ENCODE data around the gene TPR.

Gene TPR

GRCh38 chr1:186327331-186327730 is 47.7 kb downstream of the TPR start:
- DNase-seq (ENCODE audit: low read depth) = no peak

DNA sequence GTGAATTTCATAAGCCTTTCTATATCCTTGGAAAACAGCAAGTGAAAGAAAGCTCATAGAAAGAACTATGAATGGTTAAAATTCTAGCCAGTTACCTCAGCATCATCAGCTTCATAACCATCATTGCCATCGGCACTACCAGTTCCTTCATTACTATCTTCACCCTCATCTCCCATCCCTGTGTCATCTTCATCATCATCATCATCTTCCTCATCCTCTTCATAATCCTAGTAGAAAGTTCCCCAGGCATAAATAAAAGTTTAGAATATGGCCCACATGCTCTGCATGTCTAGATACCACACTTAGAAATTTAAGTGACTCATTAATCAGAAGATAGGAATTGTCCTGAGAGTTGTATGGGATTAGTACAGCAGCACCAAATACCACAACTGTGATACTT is 49.0 kb downstream of the TPR start:
- no peak for DNase-seq (ENCODE audit: low read depth)

DNA sequence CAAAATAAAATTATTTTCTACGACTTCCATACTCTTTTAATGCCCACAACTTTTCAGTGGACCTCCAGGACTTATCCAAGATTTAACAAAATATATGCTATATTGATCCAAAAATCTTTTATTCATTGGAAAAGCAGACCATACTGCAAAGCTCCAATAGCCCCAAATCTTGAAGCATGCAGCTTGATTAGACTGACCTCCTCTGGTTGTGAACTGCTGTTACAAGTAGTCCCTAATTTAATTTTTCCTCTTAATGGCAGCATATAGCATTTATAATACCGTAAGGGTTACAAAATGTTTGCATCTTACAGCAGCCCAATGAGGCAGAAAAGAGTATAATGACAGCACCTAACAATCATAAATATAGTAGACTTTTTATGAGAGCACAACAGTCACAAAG is 49.8 kb downstream of the TPR start:
- DNase-seq (ENCODE audit: low read depth) = peak; percentile 22

DNA sequence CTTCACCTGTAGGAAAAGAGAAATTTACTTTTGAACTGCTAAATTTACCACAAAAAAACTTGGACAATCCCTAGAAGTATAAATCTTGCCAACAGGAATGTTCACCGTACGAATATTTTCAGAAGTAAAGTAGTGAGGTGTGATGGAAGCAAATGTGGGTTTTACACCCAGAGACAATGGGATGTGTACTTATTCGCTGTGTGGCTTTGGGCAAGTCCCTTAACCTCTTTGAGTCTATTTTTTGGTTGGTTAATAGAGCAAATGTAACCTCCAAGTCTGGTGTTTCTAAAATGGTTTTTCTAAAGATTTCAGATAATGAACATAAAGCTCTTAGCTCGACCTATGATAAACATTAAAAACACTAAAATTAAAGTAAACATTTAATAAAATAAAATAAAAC is 51.2 kb downstream of the TPR start:
- no peak for DNase-seq (ENCODE audit: low read depth)

GRCh38 chr1:186315570-186315969 is 59.5 kb downstream of the TPR start:
- DNase-seq (ENCODE audit: low read depth) = no peak

DNA sequence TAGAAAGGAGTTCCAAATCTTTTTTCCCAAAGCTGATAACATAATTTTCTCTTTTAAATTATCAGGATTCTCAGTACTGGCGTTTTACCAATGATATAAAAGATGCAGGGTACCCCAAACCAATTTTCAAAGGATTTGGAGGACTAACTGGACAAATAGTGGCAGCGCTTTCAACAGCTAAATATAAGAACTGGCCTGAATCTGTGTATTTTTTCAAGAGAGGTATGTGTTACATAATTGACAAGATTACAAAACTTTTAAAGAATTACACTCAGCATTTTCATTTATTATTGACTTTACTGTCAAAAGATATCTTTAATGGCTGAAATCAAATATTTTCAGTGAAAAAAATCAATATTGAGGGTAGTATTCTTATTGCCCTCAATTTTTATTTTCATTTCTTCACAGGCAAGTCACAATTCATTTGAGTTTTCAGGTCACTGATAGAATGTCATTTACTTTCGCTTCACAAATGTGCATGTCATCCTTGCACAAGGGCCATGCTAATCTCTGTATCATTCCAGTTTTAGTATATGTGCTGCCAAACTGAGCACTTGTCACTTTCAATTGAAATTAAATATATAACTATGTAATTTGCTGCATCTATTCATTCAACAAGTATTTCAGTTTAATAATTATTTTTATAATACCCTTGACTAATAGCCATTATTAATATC is 63.5 kb downstream of the TPR start:
- DNase-seq (ENCODE audit: low read depth) = no peak

DNA sequence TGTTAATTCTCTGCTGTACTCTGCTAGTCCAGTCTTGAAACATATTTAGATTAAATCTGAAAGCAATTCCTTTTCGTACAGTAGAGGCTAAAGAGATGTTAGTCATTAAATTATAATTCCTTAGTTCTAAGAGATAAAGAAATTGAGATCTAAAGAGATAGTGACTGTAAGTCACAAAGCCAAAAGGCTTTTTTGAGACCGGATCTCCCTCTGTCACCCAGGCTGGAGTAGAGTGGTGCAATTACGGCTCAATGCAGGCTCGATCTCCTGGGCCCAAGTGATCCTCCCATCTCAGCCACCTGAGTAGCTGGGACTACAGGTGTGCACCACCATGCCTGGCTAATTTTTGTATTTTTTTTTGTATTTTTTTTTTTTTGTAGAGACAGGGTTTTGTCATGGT is 64.7 kb downstream of the TPR start:
- no peak for DNase-seq (ENCODE audit: low read depth)

GRCh38 chr1:186308264-186309060 is 66.6 kb downstream of the TPR start:
- no peak for DNase-seq (ENCODE audit: low read depth)

DNA sequence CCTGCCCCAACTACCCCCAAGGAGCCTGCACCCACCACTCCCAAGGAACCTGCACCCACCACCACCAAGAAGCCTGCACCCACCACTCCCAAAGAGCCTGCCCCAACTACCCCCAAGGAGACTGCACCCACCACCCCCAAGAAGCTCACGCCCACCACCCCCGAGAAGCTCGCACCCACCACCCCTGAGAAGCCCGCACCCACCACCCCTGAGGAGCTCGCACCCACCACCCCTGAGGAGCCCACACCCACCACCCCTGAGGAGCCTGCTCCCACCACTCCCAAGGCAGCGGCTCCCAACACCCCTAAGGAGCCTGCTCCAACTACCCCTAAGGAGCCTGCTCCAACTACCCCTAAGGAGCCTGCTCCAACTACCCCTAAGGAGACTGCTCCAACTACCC is 67.6 kb downstream of the TPR start:
- no peak for DNase-seq (ENCODE audit: low read depth)

DNA sequence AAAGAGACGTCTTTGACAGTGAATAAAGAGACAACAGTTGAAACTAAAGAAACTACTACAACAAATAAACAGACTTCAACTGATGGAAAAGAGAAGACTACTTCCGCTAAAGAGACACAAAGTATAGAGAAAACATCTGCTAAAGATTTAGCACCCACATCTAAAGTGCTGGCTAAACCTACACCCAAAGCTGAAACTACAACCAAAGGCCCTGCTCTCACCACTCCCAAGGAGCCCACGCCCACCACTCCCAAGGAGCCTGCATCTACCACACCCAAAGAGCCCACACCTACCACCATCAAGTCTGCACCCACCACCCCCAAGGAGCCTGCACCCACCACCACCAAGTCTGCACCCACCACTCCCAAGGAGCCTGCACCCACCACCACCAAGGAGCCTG is 68.5 kb downstream of the TPR start:
- DNase-seq (ENCODE audit: low read depth) = no peak

DNA sequence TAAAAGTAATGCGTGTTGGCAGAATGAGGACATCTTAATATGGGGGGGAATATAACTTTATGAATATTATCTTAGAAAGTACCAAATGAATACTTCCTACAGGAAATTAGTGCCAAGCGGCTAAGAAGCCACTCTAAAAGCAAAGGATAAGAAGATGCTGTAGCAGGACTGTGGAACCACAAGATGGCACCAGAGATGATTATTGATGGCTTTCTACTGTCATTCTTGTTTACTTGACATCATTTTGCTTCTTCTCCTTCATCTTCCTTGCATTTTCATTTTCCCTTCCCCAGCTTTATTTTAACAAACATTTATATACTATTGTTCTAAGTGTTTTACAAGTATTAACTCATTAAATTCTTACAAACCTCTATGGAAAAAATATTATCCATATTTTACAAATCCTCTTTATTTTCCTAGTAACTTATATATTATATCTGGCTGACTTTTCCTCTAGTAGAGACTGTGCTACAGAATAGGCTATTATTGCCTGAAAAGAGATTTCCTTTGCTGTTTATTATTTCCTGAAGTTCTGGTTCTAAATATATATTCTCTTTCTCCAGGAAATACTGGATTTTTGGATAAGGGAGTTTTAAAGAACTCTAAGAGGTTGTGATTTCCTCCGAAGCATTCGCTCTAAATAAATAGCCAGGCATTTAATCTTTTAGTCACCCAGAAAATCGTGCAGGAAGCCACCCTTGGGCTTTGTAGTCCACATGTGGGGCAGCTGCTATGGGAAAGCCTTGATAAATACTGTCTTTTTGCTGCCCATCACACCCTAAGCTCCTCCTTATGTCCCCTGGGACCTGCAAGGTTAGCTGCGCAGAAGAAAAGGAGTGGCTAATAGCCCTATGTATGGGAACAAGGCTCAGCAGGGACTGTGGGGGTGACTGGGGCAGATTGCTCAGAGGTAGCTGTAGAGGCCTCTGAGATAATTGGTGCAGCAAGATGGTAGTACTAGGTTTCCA is 69.8 kb downstream of the TPR start:
- peak; percentile 34 for DNase-seq (ENCODE audit: low read depth)

GRCh38 chr1:186303911-186304310 is 71.1 kb downstream of the TPR start:
- no peak for DNase-seq (ENCODE audit: low read depth)

DNA sequence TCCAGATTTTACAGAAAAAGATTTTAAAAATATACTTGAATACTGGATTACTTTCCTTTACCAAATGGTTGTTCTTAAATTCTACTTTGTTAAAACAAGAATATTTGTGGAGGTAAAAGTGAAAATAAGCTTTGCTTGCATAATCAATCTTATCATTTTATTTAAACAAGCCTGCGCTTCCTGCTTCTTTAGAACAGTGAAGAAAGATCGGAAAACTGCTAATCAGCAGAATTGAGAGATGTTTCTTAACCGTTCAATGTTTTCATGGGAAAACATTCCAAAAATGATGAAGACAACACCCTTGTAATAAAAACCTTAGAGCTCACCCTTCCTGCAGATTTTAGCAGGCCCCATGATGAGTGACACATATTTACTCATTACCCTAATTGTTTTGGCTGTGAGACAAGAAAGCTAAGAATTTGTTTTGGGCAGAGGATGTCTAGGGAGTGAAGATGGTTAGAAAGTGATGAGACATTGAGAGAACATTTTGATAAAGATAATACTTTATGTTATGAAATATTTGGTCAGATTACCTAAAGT is 72.6 kb downstream of the TPR start:
- peak; percentile 28 for DNase-seq (ENCODE audit: low read depth)

- no peak for DNase-seq (ENCODE audit: low read depth)
Observed at GRCh38 chr1:186301448-186301847, 73.6 kb downstream of the TPR start.

- no peak for DNase-seq (ENCODE audit: low read depth)
Observed at GRCh38 chr1:186300056-186300455, 75.0 kb downstream of the TPR start.

GRCh38 chr1:186299570-186299969 is 75.5 kb downstream of the TPR start:
- DNase-seq (ENCODE audit: low read depth) = no peak

DNA sequence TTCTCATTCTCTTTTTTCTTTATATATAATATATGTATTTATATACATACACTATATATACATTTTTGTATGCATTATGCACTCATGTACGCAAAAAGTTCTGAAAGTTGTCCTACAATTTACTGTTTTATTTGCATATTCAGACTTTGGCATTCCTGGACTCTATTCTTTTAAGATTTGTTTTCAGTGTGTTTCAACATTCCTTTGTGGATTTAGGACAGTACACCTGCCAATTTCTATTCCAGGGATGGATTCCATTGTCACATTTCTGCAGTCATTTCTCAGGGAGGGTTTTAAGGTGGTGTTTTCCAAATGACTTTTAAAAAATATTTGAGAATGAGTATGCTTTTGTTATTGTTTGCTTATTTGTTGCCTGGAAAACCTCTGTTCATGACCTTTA is 76.2 kb downstream of the TPR start:
- no peak for DNase-seq (ENCODE audit: low read depth)

GRCh38 chr1:186297439-186298045 is 77.5 kb downstream of the TPR start:
- DNase-seq (ENCODE audit: low read depth) = peak; percentile 40

DNA sequence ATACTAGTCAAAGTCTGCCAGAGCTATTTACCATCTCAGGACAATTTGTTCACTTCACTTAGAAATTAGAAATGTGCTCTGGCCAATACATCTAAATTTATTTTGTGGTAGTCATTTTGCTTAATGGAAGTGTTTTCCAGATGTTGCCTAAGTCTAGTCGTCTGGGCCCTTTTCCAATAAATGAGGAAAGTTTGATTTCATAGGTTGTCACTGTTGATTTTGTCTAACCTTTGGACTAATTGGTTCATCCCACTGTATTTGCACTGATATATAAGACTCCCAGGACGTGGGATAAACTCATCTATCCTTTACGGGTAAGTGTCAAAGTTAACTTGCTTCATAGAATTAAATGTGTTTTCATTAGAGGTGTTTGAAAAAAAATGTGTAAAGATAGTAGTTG is 79.1 kb downstream of the TPR start, which contains the start of gene PRG4:
Gene PRG4 (plus strand): TSS at position 300 of the 400 bp plus-strand sequence.
- DNase-seq (ENCODE audit: low read depth) = peak; percentile 5

DNA sequence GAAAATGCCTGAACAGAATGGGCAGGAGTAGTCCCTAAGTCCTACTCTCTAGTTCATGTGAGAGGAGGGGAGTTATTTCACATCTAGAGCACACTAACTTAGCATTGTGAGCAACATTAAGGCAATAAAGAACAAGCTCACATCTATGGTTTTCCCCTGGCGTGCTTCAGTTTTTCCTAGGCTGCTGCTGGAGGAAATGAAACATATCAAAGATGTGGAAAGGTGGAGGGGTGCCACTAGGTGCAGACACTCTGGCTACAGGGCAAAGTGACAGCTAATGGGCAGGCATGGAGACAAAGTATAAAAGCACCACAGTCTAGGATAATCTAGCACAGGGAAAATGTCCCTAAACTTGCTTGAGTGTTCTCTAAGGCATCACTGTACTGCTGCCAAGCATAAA is 82.2 kb downstream of the TPR start:
- no peak for DNase-seq (ENCODE audit: low read depth)

DNA sequence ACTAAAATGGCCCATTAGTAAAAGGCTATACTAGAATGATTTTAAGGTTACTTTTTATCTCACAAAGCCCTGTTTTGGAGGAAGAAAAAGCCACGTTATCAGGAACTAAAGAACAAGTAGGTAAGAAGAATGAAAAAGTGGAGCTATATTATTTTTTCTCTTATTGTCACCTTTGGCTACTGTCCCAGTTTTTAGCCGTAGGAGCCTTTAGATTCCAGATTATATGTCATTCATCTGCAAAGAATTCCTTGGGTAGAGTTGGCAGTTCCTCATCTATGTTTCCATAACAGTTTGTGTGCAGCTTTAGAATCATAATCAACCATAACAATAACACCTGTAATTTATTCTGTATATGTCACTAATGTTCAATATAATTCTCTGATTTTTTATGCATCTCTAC is 83.8 kb downstream of the TPR start:
- no peak for DNase-seq (ENCODE audit: low read depth)

All from amniotic epithelial cell (primary cell).